NT2/D1 (cell line): Measurements from ENCODE around the gene NUDT15.
"Not testable (repeated sequence)": the region's sequence is repeated elsewhere in the genome, so short reads cannot be mapped to it uniquely, and the experiment has no call there.

ENCODE experiments used
- SUZ12 ChIP-seq: IDR thresholded peaks from 2 replicates; pipeline ENCODE4 v1.6.1; 2011; ENCODE audit not compliant: insufficient read length, insufficient read depth; ENCODE audit errors: extremely low read depth
- YY1 ChIP-seq: IDR thresholded peaks from 2 replicates; pipeline ENCODE4 v1.6.1; 2011; ENCODE audit not compliant: insufficient read length, insufficient read depth

GRCh38 chr13:48059951-48060350, 22.4 kb downstream of the NUDT15 start:
- not testable (repeated sequence) for TF ChIP-seq YY1, SUZ12
